H9 (cell line): Measurements from ENCODE around the gene DOHH. TPM values are rescaled to one million over a fixed set of nuclear protein-coding genes. Genes with fewer than 3 reads are reported as not detected.

ENCODE experiments used
- DNase-seq: peaks from one replicate; pipeline ENCODE4 v3.0.0-alpha.2; 2017
- H2AFZ ChIP-seq: one replicate; pipeline ENCODE4 v1.6.1; 2013; ENCODE audit warnings: mild to moderate bottlenecking, low read length, control low read depth, moderate library complexity
- H2AK5ac ChIP-seq: 2 replicates; pipeline ENCODE4 v1.6.1; 2013; ENCODE audit warnings: low read length, control low read depth, mixed read lengths; ENCODE audit not compliant: insufficient read length
- H2BK120ac ChIP-seq: one replicate; pipeline ENCODE4 v1.6.1; 2013; ENCODE audit warnings: low read depth, mild to moderate bottlenecking, low read length, control low read depth, inconsistent platforms; ENCODE audit not compliant: poor library complexity, severe bottlenecking
- H2BK12ac ChIP-seq: 2 replicates; pipeline ENCODE4 v1.6.1; 2013; ENCODE audit warnings: low read length, control low read depth, mixed read lengths, low read depth; ENCODE audit not compliant: insufficient read length
- H2BK15ac ChIP-seq: 2 replicates; pipeline ENCODE4 v1.6.1; 2013; ENCODE audit warnings: low read depth, low read length, control low read depth
- H2BK20ac ChIP-seq: one replicate; pipeline ENCODE4 v1.6.1; 2013; ENCODE audit warnings: low read depth, mild to moderate bottlenecking, low read length, control low read depth, inconsistent platforms; ENCODE audit not compliant: poor library complexity, severe bottlenecking
- H2BK5ac ChIP-seq: 2 replicates; pipeline ENCODE4 v1.6.1; 2013; ENCODE audit warnings: low read length, control low read depth, mixed read lengths; ENCODE audit not compliant: insufficient read length
- H3K14ac ChIP-seq: 2 replicates; pipeline ENCODE4 v1.6.1; 2013; ENCODE audit warnings: low read length, control low read depth; ENCODE audit not compliant: insufficient read depth
- H3K18ac ChIP-seq: 2 replicates; pipeline ENCODE4 v1.6.1; 2013; ENCODE audit warnings: low read depth, mild to moderate bottlenecking, mixed read lengths, low read length, control low read depth; ENCODE audit not compliant: insufficient read length
- H3K23ac ChIP-seq: 2 replicates; pipeline ENCODE4 v1.6.1; 2013; ENCODE audit warnings: low read length, control low read depth, mixed read lengths, low read depth; ENCODE audit not compliant: insufficient read length
- H3K23me2 ChIP-seq: 2 replicates; pipeline ENCODE4 v1.6.1; 2013; ENCODE audit warnings: low read depth, mild to moderate bottlenecking, mixed read lengths, low read length, control low read depth; ENCODE audit not compliant: insufficient read length, poor library complexity, severe bottlenecking
- H3K27ac ChIP-seq: 2 replicates; pipeline ENCODE4 v1.5.1; 2013; ENCODE audit warnings: low read length, control low read depth, mixed read lengths, low read depth; ENCODE audit not compliant: insufficient read length
- H3K27me3 ChIP-seq: 2 replicates; pipeline ENCODE4 v1.6.1; 2013; ENCODE audit warnings: low read length, control low read depth, inconsistent platforms; ENCODE audit not compliant: insufficient read depth
- H3K4ac ChIP-seq: 2 replicates; pipeline ENCODE4 v1.6.1; 2013; ENCODE audit warnings: low read depth, mild to moderate bottlenecking, control low read depth, inconsistent platforms, low read length, moderate library complexity
- H3K4me1 ChIP-seq: 2 replicates; pipeline ENCODE4 v1.6.1; 2013; ENCODE audit warnings: low read length, control low read depth, inconsistent platforms; ENCODE audit not compliant: insufficient read depth
- H3K4me2 ChIP-seq: 2 replicates; pipeline ENCODE4 v1.6.1; 2013; ENCODE audit warnings: low read length, control low read depth, mixed read lengths; ENCODE audit not compliant: insufficient read length, insufficient read depth
- H3K56ac ChIP-seq: 2 replicates; pipeline ENCODE4 v1.6.1; 2013; ENCODE audit warnings: low read depth, mild to moderate bottlenecking, mixed read lengths, low read length, control low read depth; ENCODE audit not compliant: insufficient read length
- H3K79me1 ChIP-seq: 2 replicates; pipeline ENCODE4 v1.6.1; 2013; ENCODE audit warnings: low read depth, mild to moderate bottlenecking, moderate library complexity, low read length, control low read depth, inconsistent platforms; ENCODE audit not compliant: insufficient read depth, poor library complexity, severe bottlenecking
- H3K79me2 ChIP-seq: 2 replicates; pipeline ENCODE4 v1.6.1; 2013; ENCODE audit warnings: low read length, control low read depth, inconsistent platforms; ENCODE audit not compliant: insufficient read depth
- H3K9ac ChIP-seq: 2 replicates; pipeline ENCODE4 v1.6.1; 2013; ENCODE audit warnings: low read length, control low read depth, mixed read lengths; ENCODE audit not compliant: insufficient read length; ENCODE audit errors: extremely low read depth
- H3K9me3 ChIP-seq: one replicate; pipeline ENCODE4 v1.6.1; 2013; ENCODE audit warnings: low read depth, low read length, inconsistent platforms; ENCODE audit not compliant: control insufficient read depth
- H3T11ph ChIP-seq: one replicate; pipeline ENCODE4 v1.6.1; 2013; ENCODE audit warnings: mild to moderate bottlenecking, low read length, control low read depth, inconsistent platforms
- H4K20me1 ChIP-seq: one replicate; pipeline ENCODE4 v1.6.1; 2013; ENCODE audit not compliant: control insufficient read depth, insufficient read length, insufficient read depth
- H4K5ac ChIP-seq: 2 replicates; pipeline ENCODE4 v1.6.1; 2013; ENCODE audit warnings: low read depth, mild to moderate bottlenecking, mixed read lengths, low read length, control low read depth; ENCODE audit not compliant: insufficient read length
- H4K8ac ChIP-seq: replicated peaks from 2 replicates; pipeline ENCODE4 v1.6.1; 2013; ENCODE audit warnings: low read length, control low read depth, mixed read lengths, low read depth; ENCODE audit not compliant: insufficient read length
- H4K91ac ChIP-seq: 2 replicates; pipeline ENCODE4 v1.6.1; 2013; ENCODE audit warnings: low read depth, mild to moderate bottlenecking, moderate library complexity, mixed read lengths, low read length, control low read depth; ENCODE audit not compliant: insufficient read length
- H3K27ac Mint-ChIP-seq, 3 experiments: 2 replicates in 2 of 3; 3 replicates in 1 of 3; pipeline ENCODE4 v1.8.0; 2020 to 2021; ENCODE audit warnings: mixed read lengths in 3 of 3, mild to moderate bottlenecking in 1 of 3, moderate library complexity in 1 of 3
- H3K27me3 Mint-ChIP-seq: 2 replicates; pipeline ENCODE4 v1.8.0; 2021; ENCODE audit warnings: low read depth, mild to moderate bottlenecking, moderate library complexity, mixed read lengths
- H3K36me3 Mint-ChIP-seq, 3 experiments: 2 replicates in 2 of 3; 3 replicates in 1 of 3; pipeline ENCODE4 v1.8.0; 2020 to 2021; ENCODE audit warnings: low read depth in 3 of 3, mixed read lengths in 3 of 3; ENCODE audit not compliant: insufficient read depth in 1 of 3
- H3K4me1 Mint-ChIP-seq, 2 experiments: 2 replicates each; pipeline ENCODE4 v1.8.0; 2020; ENCODE audit warnings: mixed read lengths in 2 of 2
- H3K4me3 Mint-ChIP-seq, 2 experiments: 2 replicates in 1 of 2; 3 replicates in 1 of 2; pipeline ENCODE4 v1.8.0; 2020 to 2021; ENCODE audit warnings: mild to moderate bottlenecking in 2 of 2, mixed read lengths in 2 of 2, moderate library complexity in 1 of 2
- H3K9me3 Mint-ChIP-seq, 2 experiments: 2 replicates in 1 of 2; 3 replicates in 1 of 2; pipeline ENCODE4 v1.8.0; 2020; ENCODE audit warnings: mild to moderate bottlenecking in 2 of 2, mixed read lengths in 2 of 2, moderate library complexity in 1 of 2
- CTCF ChIP-seq: fragments of 200-600 bp; sonication (generic); conservative IDR thresholded peaks from 3 replicates; pipeline ENCODE4 v1.8.0; 2021; ENCODE audit warnings: antibody characterized with exemption, mild to moderate bottlenecking
- WGBS: extraction: QIAGEN DNeasy Blood & Tissue Kit; methylation state at CpG from one replicate; pipeline ENCODE4 v1.1.7; 2013; ENCODE audit warnings: missing lambda C conversion rate, low lambda C conversion rate, mixed read lengths; ENCODE audit not compliant: insufficient read length; ENCODE audit errors: extremely low coverage; 5-methylcytosine and 5-hydroxymethylcytosine counted together
- total RNA-seq: library from RNA; stranded (reverse); gene quantifications from 2 replicates; pipeline ENCODE4 v1.2.1, GENCODE V29; 2021

DOHH gene
- total RNA-seq, 1 experiment from 2014 or later: 16.5 TPM

GRCh38 chr19:3491396-3492119 is 8.9 kb downstream of the DOHH start:
- no peaks in the 10 kb centered on the region for H3K4me1 ChIP-seq
- no peaks in the 10 kb centered on the region for H3K9me3 Mint-ChIP-seq
- H2BK12ac ChIP-seq: no peak overlapping the region
- H3K18ac ChIP-seq: no peak overlapping the region
- no peak overlapping the region for H3K14ac ChIP-seq
- no peak for DNase-seq
- H3K4me1 Mint-ChIP-seq: no peaks in the 10 kb centered on the region
- H4K5ac ChIP-seq: no peak overlapping the region
- no peaks in the 10 kb centered on the region for H3K9me3 ChIP-seq
- H3K4ac ChIP-seq: no peak overlapping the region
- no peak for TF ChIP-seq CTCF
- no peak overlapping the region for H2BK120ac ChIP-seq
- H3K27ac Mint-ChIP-seq: no peak overlapping the region; a peak in 1 of 7 replicates
- no peak overlapping the region for H3K23ac ChIP-seq
- H3K27ac ChIP-seq: no peak overlapping the region
- H3K79me1 ChIP-seq: no peaks in the 10 kb centered on the region
- no peak overlapping the region for H3K56ac ChIP-seq
- no peaks in the 10 kb centered on the region for H3K23me2 ChIP-seq
- H3K36me3 Mint-ChIP-seq: peaks cover 14 to 35% (median 29%) of the 10 kb centered on the region in 3 experiments; a peak in 6 of 7 replicates
- no peak overlapping the region for H4K8ac ChIP-seq
- peaks cover 2% of the 10 kb centered on the region; the same call in 1 of the 2 replicates for H3K27me3 Mint-ChIP-seq
- H2AFZ ChIP-seq: no peak overlapping the region
- no peak overlapping the region for H3T11ph ChIP-seq
- no peak overlapping the region for H3K4me2 ChIP-seq
- H4K91ac ChIP-seq: no peak overlapping the region
- H2BK20ac ChIP-seq: no peak overlapping the region
- H3K4me3 Mint-ChIP-seq: no peak overlapping the region
- no peaks in the 10 kb centered on the region for H4K20me1 ChIP-seq
- H3K9ac ChIP-seq: no peak overlapping the region
- no peaks in the 10 kb centered on the region for H3K27me3 ChIP-seq
- no peak overlapping the region for H2BK5ac ChIP-seq
- no peak overlapping the region for H2AK5ac ChIP-seq
- no peak overlapping the region for H2BK15ac ChIP-seq
- WGBS: no CpG with 5 or more reads among the region's 55 CpGs
- H3K79me2 ChIP-seq: no peaks in the 10 kb centered on the region
